ENCODE data around the gene RPLP1. TPM values are rescaled to one million over a fixed set of nuclear protein-coding genes. Genes with fewer than 3 reads are reported as not detected.
A peak's percentile ranks its signal among the peaks of the same experiment; 100 is the strongest.

The RPLP1 gene
- total RNA-seq, 4 donors from 2014 or later = 623 to 1,424 (median 1,017) TPM

DNA sequence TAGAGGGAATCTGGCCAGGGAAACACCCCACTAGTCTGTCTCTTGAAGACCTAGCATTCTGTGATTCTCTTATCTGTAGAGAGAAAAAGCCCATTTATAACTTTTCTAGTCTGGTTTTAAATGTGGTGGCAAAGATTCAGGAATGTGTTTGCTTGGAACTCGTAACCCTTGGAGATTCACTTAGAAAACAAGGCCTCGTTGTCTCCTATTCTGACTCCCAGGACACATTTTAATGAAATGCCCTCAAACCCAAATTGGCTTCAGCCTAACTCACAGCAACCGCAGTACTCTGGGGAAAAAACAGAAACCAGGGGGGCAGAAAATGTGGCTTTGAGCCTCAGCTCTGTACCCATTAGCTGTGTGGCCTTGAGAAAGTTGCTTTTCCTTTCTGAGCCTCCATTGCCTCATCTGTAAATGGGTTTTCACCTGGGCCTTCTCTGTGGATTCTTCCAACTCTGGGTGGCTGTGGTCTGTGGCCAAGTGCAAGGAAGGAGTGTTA is 36.5 kb downstream of the RPLP1 start:
- H3K27me3 ChIP-seq = no peaks in the 10 kb centered on the region
- H3K4me3 ChIP-seq = no peak overlapping the region
- H3K9me3 ChIP-seq = no peaks in the 10 kb centered on the region
- 20% methylated on average over 3 of the region's 3 CpGs for WGBS
- TF ChIP-seq POLR2A (IDR thresholded peaks at IDR 0.05) (no peak), EP300 (IDR thresholded peaks at IDR 0.05) (no peak), POLR2AphosphoS5 (IDR thresholded peaks at IDR 0.05) (no peak)
- TF ChIP-seq, protein P1, sequence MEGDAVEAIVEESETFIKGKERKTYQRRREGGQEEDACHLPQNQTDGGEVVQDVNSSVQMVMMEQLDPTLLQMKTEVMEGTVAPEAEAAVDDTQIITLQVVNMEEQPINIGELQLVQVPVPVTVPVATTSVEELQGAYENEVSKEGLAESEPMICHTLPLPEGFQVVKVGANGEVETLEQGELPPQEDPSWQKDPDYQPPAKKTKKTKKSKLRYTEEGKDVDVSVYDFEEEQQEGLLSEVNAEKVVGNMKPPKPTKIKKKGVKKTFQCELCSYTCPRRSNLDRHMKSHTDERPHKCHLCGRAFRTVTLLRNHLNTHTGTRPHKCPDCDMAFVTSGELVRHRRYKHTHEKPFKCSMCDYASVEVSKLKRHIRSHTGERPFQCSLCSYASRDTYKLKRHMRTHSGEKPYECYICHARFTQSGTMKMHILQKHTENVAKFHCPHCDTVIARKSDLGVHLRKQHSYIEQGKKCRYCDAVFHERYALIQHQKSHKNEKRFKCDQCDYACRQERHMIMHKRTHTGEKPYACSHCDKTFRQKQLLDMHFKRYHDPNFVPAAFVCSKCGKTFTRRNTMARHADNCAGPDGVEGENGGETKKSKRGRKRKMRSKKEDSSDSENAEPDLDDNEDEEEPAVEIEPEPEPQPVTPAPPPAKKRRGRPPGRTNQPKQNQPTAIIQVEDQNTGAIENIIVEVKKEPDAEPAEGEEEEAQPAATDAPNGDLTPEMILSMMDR (IDR thresholded peaks at IDR 0.05) = no peak
- no peaks in the 10 kb centered on the region for H3K36me3 ChIP-seq
- peak overlapping the region; percentile 49 for H3K27ac ChIP-seq
- peaks cover 39% of the 10 kb centered on the region for H3K4me1 ChIP-seq
- DNase-seq (ENCODE audit: low spot score in 2 of 2) = peak; percentile 13 to 16

DNA sequence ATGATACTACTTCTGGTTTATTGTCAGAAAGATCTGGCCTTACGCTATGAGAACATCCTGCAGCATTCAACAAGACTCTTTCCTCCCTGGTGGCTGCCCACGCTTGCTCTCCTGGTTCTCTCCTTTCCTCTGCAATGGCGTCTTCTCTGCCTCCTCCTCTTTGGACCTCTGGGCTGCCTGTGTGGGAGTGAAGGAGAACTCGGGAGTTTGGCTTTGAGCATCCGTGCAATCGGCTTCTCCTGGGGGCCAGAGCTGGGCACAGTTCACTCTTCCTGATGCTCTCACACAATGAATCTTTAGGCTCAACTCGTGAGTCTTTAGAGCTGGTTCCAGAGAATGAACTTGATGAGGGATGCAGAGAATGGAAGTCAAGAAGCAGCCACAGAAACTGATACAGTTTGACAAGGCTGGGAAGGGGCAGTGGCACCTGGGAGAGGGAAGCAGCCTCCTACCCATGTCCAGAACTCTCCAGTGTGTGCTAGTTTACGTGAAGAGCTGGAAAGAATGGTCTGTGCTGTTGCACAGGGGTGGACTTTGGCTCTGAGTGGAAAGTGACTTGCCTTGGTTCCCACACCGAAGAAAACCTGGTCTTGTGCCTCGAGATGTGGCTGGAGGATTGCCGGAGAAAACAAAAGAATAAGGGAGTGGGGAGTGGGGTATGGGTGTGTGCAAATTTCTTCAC is 37.9 kb downstream of the RPLP1 start:
- peaks cover 27% of the 10 kb centered on the region for H3K4me1 ChIP-seq
- H3K4me3 ChIP-seq = no peak overlapping the region
- no peaks in the 10 kb centered on the region for H3K9me3 ChIP-seq
- no peaks in the 10 kb centered on the region for H3K27me3 ChIP-seq
- TF ChIP-seq EP300 (IDR thresholded peaks at IDR 0.05) (no peak), POLR2AphosphoS5 (IDR thresholded peaks at IDR 0.05) (no peak), POLR2A (IDR thresholded peaks at IDR 0.05) (no peak)
- TF ChIP-seq, protein P1 (IDR thresholded peaks at IDR 0.05) = no peak
- peak overlapping the region; percentile 57 for H3K27ac ChIP-seq
- H3K36me3 ChIP-seq = no peaks in the 10 kb centered on the region
- peak in 1 of 2 donors; percentile 46 for DNase-seq (ENCODE audit: low spot score in 2 of 2)
- WGBS = 25% methylated on average over 11 of the region's 11 CpGs

DNA sequence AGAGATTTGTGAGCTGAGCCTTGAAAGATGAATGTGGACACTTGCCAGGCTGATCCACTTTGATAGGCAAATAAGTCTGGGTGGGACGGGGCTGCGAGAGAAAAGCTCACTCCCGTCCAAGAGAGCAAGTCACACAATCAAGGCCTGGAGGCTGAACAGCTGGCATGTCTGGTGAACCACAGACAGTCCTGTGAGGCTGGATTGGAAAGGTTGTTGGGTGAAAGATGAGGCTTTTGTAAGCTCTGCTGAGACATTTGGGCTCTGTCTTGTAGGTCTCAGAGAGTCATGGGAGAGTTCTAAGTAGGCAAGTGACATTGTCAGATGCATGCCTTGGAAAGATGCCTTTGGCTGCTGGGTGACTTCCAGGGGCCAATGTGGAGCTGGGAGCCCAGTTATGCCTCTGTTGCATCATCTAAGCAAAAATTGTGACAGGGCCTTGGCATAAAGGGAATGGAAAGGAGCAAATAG is 38.5 kb downstream of the RPLP1 start:
- DNase-seq (ENCODE audit: low spot score in 2 of 2) = peak; percentile 76 to 84
- Histone ChIP-seq H3K4me3 (no peak overlapping the region), H3K4me1 (peaks cover 27% of the 10 kb centered on the region), H3K27ac (peak overlapping the region; percentile 57), H3K9me3 (no peaks in the 10 kb centered on the region), H3K27me3 (no peaks in the 10 kb centered on the region), H3K36me3 (no peaks in the 10 kb centered on the region)
- 34% methylated on average over 3 of the region's 3 CpGs for WGBS
- TF ChIP-seq, protein P1 (IDR thresholded peaks at IDR 0.05) = no peak
- peak in 2 of 3 donors; percentile 33 to 48 for TF ChIP-seq POLR2AphosphoS5 (IDR thresholded peaks at IDR 0.05)

DNA sequence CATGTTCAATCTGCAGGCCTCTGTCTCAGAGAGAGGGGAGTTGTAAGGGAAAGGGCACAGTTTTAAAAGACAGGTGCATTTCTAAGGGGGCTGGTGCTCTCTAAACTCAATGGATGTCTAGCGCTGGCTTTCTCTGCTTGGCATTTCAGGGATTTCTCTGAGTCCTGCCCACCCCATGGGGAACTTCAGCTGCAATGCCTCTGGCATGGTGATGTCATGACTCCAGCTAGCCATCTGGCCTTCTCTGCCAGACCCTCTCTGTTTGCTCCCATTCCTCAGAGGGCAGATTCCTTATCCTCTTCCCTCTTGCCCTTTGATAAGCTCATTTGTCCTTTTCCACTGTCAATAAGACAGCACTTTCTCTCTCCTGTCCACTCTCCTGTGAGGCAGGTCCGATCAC is 40.8 kb downstream of the RPLP1 start:
- DNase-seq (ENCODE audit: low spot score in 2 of 2) = peak in 1 of 2 donors; percentile 43
- no peak overlapping the region for H3K27ac ChIP-seq
- peaks cover 27% of the 10 kb centered on the region for H3K4me1 ChIP-seq
- TF ChIP-seq POLR2AphosphoS5 (IDR thresholded peaks at IDR 0.05) (no peak), POLR2A (IDR thresholded peaks at IDR 0.05) (no peak), EP300 (IDR thresholded peaks at IDR 0.05) (no peak)
- TF ChIP-seq, protein P1 (IDR thresholded peaks at IDR 0.05) = no peak
- no peaks in the 10 kb centered on the region for H3K36me3 ChIP-seq
- H3K4me3 ChIP-seq = no peak overlapping the region
- H3K27me3 ChIP-seq = no peaks in the 10 kb centered on the region
- no peaks in the 10 kb centered on the region for H3K9me3 ChIP-seq
- WGBS = 89% methylated on average over 2 of the region's 2 CpGs

DNA sequence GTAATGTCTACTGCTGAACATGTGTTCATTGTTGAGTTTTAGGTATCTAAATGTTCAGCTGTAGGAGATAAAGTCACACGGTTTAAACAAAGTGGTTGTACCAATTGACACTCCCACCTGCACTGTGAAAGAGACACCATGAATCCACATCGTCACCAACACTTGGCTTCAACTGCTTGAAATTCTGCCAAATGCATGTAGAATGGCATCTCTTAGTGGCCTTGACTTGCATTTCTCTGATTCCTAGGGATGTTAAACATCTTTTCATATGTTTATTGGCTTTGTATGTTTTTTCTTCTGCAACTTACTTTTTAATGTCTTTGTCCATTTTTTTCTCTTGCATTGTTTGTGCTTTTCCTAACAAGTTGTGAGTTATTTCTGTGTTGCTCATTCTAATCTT is 43.4 kb downstream of the RPLP1 start:
- H3K4me3 ChIP-seq = no peak overlapping the region
- 51% methylated on average over 2 of the region's 2 CpGs for WGBS

More for the DNA sequence above, 43.4 kb downstream of the RPLP1 start:
- H3K36me3 ChIP-seq = no peaks in the 10 kb centered on the region
- no peak overlapping the region for H3K27ac ChIP-seq
- TF ChIP-seq POLR2A (IDR thresholded peaks at IDR 0.05) = no peak
- TF ChIP-seq EP300 (IDR thresholded peaks at IDR 0.05) = no peak
- no peak for DNase-seq (ENCODE audit: low spot score in 2 of 2)
- H3K27me3 ChIP-seq = no peaks in the 10 kb centered on the region
- H3K9me3 ChIP-seq = no peaks in the 10 kb centered on the region
- peaks cover 7% of the 10 kb centered on the region for H3K4me1 ChIP-seq
